K562 (cell line): ENCODE results near the gene CDC42EP3.

Experiments
- HINFP ChIP-seq: fragments of 450-650 bp; conservative IDR thresholded peaks from 2 replicates; pipeline ENCODE4 v1.6.1; 2016; ENCODE audit warnings: missing genetic modification characterization, low read depth, mild to moderate bottlenecking, control low read depth, missing compliant biosample characterization
- MAX ChIP-seq: sonication (generic); formaldehyde crosslinking; IDR thresholded peaks from 2 replicates; pipeline ENCODE4 v1.9.0; 2022; ENCODE audit warnings: mild to moderate bottlenecking, missing genetic modification reagents
- RAD21 ChIP-seq, 2 experiments: fragments of 250-450 bp in 1 of 2; fragments of 450-650 bp in 1 of 2; sonication (Bioruptor Pico) in 1 of 2; formaldehyde crosslinking in 1 of 2; IDR thresholded peaks in 1 of 2; conservative IDR thresholded peaks in 1 of 2; 2 replicates each; pipeline versions ENCODE4 v1.4.0 to v1.8.0; 2020 to 2022; ENCODE audit warnings: mild to moderate bottlenecking in 2 of 2, moderate library complexity in 1 of 2
- SRF ChIP-seq, 2 experiments: fragments of 250-450, 450-650 bp in 1 of 2; sonication (Bioruptor Pico) in 1 of 2; sonication (generic) in 1 of 2; formaldehyde crosslinking; IDR thresholded peaks; 2 replicates each; pipeline versions ENCODE4 v1.5.0 to v1.5.1; 2020 to 2022; ENCODE audit warnings: mild to moderate bottlenecking in 1 of 2, missing genetic modification reagents in 1 of 2
- ZBED1 ChIP-seq: IDR thresholded peaks from 2 replicates; pipeline ENCODE4 v1.6.1; 2014
- ZNF24 ChIP-seq: fragments of 450-650 bp; IDR thresholded peaks from 2 replicates; pipeline ENCODE4 v1.6.1; 2016
- ZNF764 ChIP-seq: fragments of 250-450 bp; sonication (Bioruptor Pico); IDR thresholded peaks from 2 replicates; pipeline ENCODE4 v1.4.0; 2020; ENCODE audit warnings: low read depth, mild to moderate bottlenecking, moderate library complexity
- TF ChIP-seq, protein P1 (sequence below), 2 experiments: IDR thresholded peaks in 1 of 2; conservative IDR thresholded peaks in 1 of 2; 2 replicates each; pipeline ENCODE4 v1.6.1; 2016; ENCODE audit warnings: low read depth in 2 of 2, mild to moderate bottlenecking in 1 of 2, missing compliant biosample characterization in 1 of 2, missing genetic modification characterization in 1 of 2, moderate library complexity in 1 of 2
- TF ChIP-seq, protein P2 (sequence below): fragments of 250-450 bp; sonication (Bioruptor Pico); IDR thresholded peaks from 2 replicates; pipeline ENCODE4 v1.5.1; 2021; ENCODE audit warnings: mild to moderate bottlenecking
- TF ChIP-seq, protein P3 (sequence below): sonication (generic); formaldehyde crosslinking; IDR thresholded peaks from 2 replicates; pipeline ENCODE4 v1.8.0; 2022; ENCODE audit warnings: mild to moderate bottlenecking, missing genetic modification reagents
- TF ChIP-seq, protein P4 (sequence below): fragments of 450-650 bp; formaldehyde crosslinking; IDR thresholded peaks from 2 replicates; pipeline ENCODE4 v1.4.0; 2022; ENCODE audit warnings: missing genetic modification characterization

DNA sequence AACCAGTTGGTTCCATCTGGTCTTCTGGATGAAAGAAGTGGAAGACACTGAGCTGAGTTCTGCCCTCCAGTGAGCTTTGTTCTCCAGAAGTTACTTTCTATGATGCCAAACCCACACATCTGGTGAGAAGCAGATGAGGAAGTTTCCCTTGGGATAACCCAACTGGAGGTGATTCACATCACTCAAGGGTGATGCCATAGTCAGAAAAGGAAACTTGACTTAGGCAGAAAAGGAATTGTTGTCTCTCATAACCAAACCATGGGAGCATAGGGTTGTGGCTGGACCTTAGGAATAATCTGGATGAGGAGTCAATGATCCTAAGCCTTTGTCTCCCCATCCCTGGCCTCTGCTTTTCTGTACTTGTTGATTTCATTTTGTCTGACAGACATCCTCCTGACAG, 43.7 kb downstream of the CDC42EP3 start:
- no peak for TF ChIP-seq HINFP
- TF ChIP-seq SRF (CRISPR knock-in tag; IDR thresholded peaks at IDR 0.05), result no peak
- TF ChIP-seq ZNF24, result no peak
- TF ChIP-seq MAX, result no peak
- TF ChIP-seq, protein P1, sequence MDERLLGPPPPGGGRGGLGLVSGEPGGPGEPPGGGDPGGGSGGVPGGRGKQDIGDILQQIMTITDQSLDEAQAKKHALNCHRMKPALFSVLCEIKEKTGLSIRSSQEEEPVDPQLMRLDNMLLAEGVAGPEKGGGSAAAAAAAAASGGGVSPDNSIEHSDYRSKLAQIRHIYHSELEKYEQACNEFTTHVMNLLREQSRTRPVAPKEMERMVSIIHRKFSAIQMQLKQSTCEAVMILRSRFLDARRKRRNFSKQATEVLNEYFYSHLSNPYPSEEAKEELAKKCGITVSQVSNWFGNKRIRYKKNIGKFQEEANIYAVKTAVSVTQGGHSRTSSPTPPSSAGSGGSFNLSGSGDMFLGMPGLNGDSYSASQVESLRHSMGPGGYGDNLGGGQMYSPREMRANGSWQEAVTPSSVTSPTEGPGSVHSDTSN (CRISPR knock-in tag; IDR thresholded peaks at IDR 0.05; ENCODE audit: low read depth), result no peak
- TF ChIP-seq, protein P1 (tag; conservative IDR thresholded peaks at IDR 0.05; ENCODE audit: low read depth), result no peak
- no peak for TF ChIP-seq RAD21 (CRISPR knock-in tag; conservative IDR thresholded peaks at IDR 0.05 in 1 of 2, IDR thresholded peaks at IDR 0.05 in 1 of 2)
- TF ChIP-seq ZNF764, result no peak
- TF ChIP-seq, protein P2, sequence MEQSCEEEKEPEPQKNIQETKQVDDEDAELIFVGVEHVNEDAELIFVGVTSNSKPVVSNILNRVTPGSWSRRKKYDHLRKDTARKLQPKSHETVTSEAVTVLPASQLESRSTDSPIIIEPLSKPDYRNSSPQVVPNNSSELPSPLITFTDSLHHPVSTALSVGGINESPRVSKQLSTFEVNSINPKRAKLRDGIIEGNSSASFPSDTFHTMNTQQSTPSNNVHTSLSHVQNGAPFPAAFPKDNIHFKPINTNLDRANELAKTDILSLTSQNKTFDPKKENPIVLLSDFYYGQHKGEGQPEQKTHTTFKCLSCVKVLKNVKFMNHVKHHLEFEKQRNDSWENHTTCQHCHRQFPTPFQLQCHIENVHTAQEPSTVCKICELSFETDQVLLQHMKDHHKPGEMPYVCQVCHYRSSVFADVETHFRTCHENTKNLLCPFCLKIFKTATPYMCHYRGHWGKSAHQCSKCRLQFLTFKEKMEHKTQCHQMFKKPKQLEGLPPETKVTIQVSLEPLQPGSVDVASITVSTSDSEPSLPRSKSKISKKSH (CRISPR knock-in tag), result no peak
- TF ChIP-seq, protein P3, sequence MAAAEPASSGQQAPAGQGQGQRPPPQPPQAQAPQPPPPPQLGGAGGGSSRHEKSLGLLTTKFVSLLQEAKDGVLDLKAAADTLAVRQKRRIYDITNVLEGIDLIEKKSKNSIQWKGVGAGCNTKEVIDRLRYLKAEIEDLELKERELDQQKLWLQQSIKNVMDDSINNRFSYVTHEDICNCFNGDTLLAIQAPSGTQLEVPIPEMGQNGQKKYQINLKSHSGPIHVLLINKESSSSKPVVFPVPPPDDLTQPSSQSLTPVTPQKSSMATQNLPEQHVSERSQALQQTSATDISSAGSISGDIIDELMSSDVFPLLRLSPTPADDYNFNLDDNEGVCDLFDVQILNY (CRISPR knock-in tag), result no peak
- TF ChIP-seq ZBED1, result no peak
- TF ChIP-seq, protein P4, sequence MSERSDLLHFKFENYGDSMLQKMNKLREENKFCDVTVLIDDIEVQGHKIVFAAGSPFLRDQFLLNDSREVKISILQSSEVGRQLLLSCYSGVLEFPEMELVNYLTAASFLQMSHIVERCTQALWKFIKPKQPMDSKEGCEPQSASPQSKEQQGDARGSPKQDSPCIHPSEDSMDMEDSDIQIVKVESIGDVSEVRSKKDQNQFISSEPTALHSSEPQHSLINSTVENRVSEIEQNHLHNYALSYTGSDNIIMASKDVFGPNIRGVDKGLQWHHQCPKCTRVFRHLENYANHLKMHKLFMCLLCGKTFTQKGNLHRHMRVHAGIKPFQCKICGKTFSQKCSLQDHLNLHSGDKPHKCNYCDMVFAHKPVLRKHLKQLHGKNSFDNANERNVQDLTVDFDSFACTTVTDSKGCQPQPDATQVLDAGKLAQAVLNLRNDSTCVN (CRISPR knock-in tag), result no peak
